Ovary (tissue), 9 donors: ENCODE data around the gene ABCA1. TPM values are rescaled to one million over a fixed set of nuclear protein-coding genes. Genes with fewer than 3 reads are reported as not detected.

Experiments used
- DNase-seq, 5 donors: peaks; one replicate each; pipeline ENCODE4 v3.0.0-alpha.2; 2019 to 2020
- H3K27ac ChIP-seq, 2 donors: fragments of 200-600 bp; one replicate each; pipeline versions ENCODE4 v1.5.1 to v1.8.0; 2019 to 2022
- H3K27me3 ChIP-seq: fragments of 200-600 bp; one replicate; pipeline ENCODE4 v1.8.0; 2022
- H3K36me3 ChIP-seq: fragments of 200-600 bp; sonication (generic); one replicate; pipeline ENCODE4 v1.5.1; 2019
- H3K4me1 ChIP-seq: one replicate; pipeline ENCODE4 v1.8.1; 2013; ENCODE audit warnings: mild to moderate bottlenecking, moderate library complexity; ENCODE audit not compliant: insufficient read depth
- H3K4me3 ChIP-seq: fragments of 200-600 bp; sonication (generic); one replicate; pipeline ENCODE4 v1.5.1; 2017
- H3K9me3 ChIP-seq, 2 donors: fragments of 200-600 bp in 1 of 2; sonication (generic) in 1 of 2; one replicate each; pipeline versions ENCODE4 v1.5.1 to v1.8.1; 2013 to 2019; ENCODE audit warnings: mild to moderate bottlenecking in 1 of 2, moderate library complexity in 1 of 2
- EP300 ChIP-seq: sonication (generic); formaldehyde crosslinking; IDR thresholded peaks from one replicate; pipeline ENCODE4 v1.6.1; 2017; ENCODE audit warnings: antibody characterized with exemption
- POLR2A ChIP-seq: fragments of 450-650 bp; IDR thresholded peaks from one replicate; pipeline ENCODE4 v1.6.1; 2017; ENCODE audit warnings: antibody characterized with exemption, mild to moderate bottlenecking, moderate library complexity
- WGBS, 3 donors: extraction: QIAGEN DNeasy Blood & Tissue Kit in 1 of 3; methylation state at CpG; one replicate each; pipeline versions ENCODE4 v1.1.5 to v1.1.7; 2013 to 2017; 5-methylcytosine and 5-hydroxymethylcytosine counted together
- intact Hi-C, 4 donors: fragments of 100-400 bp; cut with DNase I; formaldehyde crosslinking; loops; one replicate each; pipeline versions ENCODE4 v1.11.0 to v1.15.1; 2022 to 2023
- polyA plus RNA-seq, 2 donors: library from polyadenylated mRNA; stranded (reverse); fragments of 200-250 nt in 1 of 2; fragments of 350-450 nt in 1 of 2; fragmentation: Illumina TruSeq in 1 of 2; extraction: RNeasy Lipid Tissue Mini Kit (QIAGEN cat#74804) in 1 of 2; gene quantifications; one replicate each; pipeline ENCODE4 v1.2.3, GENCODE V29; 2013 to 2014
- total RNA-seq, 7 donors: library from RNA; depleted of rRNA in 2 of 7; stranded (reverse); fragments of >200 nt in 2 of 7; fragmentation: NEBNext Ultra II Directional in 3 of 7; extraction: Animal tissue kit (Norgen Biotek cat#: 25700) in 3 of 7; gene quantifications; one replicate each; pipeline versions ENCODE4 v1.1.0 to v1.2.4, GENCODE V29; 2016 to 2023
- TF ChIP-seq, protein P1 (sequence below), 3 donors: fragments of 450-650 bp in 2 of 3; fragments of 200-600 bp in 1 of 3; IDR thresholded peaks; one replicate each; pipeline versions ENCODE4 v1.5.1 to v1.8.0; 2016 to 2022; ENCODE audit warnings: antibody characterized with exemption in 3 of 3, mild to moderate bottlenecking in 1 of 3
- donor health status: DM: no; HTN: no; CAD: no; lungs with moderate emphysema.
- donor health status: DM: no; HTN: no; CAD: no.
- donor health status: Bipolar disorder and iron deficiency.
- donor health status: DM: yes; HTN: yes; CAD: no.
- donor health status: DM: no; HTN: no; CAD: no.
- donor health status: DM: yes; HTN: yes; CAD: no.

ABCA1 gene
- total and polyA plus RNA-seq, 9 donors, result 7.4 to 24.5 (median 17.5) TPM

DNA sequence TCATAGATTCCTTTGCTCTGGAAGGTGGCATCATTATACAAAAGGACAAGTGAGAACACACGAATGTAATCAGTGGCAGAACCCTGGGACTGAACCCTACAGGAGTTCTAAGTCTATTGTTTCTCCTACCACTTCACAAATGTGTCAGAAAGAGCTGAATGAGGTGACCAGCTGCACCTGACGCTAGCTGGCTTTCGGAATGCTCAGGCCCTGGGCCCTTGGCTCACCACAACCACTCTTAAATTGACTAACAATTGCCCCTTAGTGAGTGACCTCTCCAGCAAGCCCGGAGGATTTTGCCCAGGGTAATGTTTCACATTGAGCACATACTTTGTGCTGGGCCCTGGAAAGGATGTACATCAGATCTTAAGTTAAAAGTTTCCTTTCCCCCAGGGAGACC is 41.2 kb upstream of the ABCA1 start:
- Histone ChIP-seq H3K27me3 (no peaks in the 10 kb centered on the region), H3K9me3 (no peaks in the 10 kb centered on the region), H3K4me1 (peaks cover 2% of the 10 kb centered on the region), H3K27ac (peak overlapping the region in 1 of 2 donors; percentile 86), H3K36me3 (no peaks in the 10 kb centered on the region), H3K4me3 (no peak overlapping the region)
- intact Hi-C loops, result loop anchor here in 3 of 4 donors (5.0 kb wide), 2 partner anchors 37 to 42 kb away; partner anchors contain the start of gene ABCA1 (in 2 of the 3)
- WGBS, 3 donors, result 65 to 72% (median 67%) methylated on average over 4 of the region's 4 CpGs
- no peak for TF ChIP-seq POLR2A
- TF ChIP-seq EP300, result no peak
- TF ChIP-seq, protein P1, sequence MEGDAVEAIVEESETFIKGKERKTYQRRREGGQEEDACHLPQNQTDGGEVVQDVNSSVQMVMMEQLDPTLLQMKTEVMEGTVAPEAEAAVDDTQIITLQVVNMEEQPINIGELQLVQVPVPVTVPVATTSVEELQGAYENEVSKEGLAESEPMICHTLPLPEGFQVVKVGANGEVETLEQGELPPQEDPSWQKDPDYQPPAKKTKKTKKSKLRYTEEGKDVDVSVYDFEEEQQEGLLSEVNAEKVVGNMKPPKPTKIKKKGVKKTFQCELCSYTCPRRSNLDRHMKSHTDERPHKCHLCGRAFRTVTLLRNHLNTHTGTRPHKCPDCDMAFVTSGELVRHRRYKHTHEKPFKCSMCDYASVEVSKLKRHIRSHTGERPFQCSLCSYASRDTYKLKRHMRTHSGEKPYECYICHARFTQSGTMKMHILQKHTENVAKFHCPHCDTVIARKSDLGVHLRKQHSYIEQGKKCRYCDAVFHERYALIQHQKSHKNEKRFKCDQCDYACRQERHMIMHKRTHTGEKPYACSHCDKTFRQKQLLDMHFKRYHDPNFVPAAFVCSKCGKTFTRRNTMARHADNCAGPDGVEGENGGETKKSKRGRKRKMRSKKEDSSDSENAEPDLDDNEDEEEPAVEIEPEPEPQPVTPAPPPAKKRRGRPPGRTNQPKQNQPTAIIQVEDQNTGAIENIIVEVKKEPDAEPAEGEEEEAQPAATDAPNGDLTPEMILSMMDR (IDR thresholded peaks at IDR 0.05), result no peak
- no peak for DNase-seq

DNA sequence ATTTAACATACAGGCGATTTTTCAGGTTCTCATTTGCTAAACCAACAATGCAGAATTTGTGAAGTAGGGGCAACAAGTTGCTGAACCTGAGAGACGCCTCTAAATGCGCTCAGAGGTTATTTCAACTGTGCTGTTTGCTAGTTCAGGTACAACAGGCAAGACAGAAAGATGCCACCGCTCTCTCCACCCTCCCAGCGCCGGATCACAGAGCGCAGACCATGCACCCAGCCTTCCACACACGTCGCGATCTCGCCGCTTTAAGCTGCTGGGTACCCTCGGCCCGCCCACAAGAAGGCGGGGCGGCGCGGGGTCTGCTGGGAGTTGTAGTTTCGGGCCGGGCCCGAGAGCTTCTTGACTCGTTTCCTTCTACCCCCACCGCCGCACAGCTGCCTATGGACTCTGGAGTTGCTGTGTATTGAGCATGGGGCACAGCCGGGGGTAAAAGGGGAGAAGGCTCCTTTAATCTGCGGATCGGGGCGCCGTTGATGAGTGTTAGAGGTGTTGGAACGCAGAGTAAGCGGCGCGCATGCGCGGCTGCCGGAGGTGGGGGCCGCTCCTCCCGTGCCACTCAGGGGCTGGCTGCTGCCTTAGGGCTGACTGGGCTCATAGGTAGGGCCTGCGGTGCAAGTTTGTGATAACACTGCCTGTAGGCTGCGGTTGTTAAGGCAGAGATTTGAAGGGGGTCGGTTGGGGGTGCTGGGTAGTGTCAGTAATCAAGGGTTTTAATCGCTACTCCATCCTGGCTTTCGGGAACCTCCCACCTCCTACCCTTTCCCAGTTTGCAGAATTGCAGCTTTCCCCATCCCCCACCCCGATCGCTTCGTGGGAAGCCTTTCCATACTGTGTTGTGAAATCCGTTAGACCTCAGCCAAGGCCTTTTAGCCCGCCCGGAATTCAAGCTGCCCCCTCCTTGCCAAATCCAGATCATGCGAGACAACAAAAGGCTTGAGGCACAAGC is 40.3 kb upstream of the ABCA1 start:
- Histone ChIP-seq H3K36me3 (no peaks in the 10 kb centered on the region), H3K27ac (peak overlapping the region; percentile 67 to 86), H3K9me3 (no peaks in the 10 kb centered on the region), H3K4me1 (peaks cover 2% of the 10 kb centered on the region), H3K27me3 (no peaks in the 10 kb centered on the region), H3K4me3 (peak overlapping the region; percentile 67)
- TF ChIP-seq POLR2A (peak; percentile 16), EP300 (no peak)
- intact Hi-C loops, result loop anchor here in 3 of 4 donors (5.0 kb wide), 2 partner anchors 36 to 41 kb away; partner anchors contain the start of gene ABCA1 (in 2 of the 3)
- 1% methylated on average over 49 to 50 of the region's 50 CpGs for WGBS, 3 donors
- DNase-seq, result peak; percentile 85 to 92 (median 90)

DNA sequence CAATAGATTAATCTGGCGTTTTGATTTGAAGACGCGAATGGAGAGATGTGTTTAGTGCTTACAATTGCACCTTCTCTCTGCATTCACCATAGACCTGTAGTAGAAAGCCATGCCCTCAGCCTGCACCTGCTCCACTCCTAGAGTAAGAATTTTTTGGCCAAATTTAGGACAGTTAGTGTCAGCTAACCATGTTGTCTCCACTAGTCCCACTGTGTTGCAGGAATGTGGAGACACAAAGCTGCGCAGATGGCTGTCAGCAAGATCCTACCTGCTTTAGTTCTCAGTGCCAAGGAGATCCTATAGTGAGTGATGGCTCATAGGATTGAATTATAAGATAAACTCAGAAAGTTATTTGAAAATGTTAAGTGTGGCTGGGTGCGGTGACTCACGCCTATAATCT is 35.1 kb upstream of the ABCA1 start:
- Histone ChIP-seq H3K27ac (no peak overlapping the region), H3K36me3 (no peaks in the 10 kb centered on the region), H3K27me3 (no peaks in the 10 kb centered on the region), H3K9me3 (no peaks in the 10 kb centered on the region), H3K4me3 (no peak overlapping the region), H3K4me1 (peaks cover 4% of the 10 kb centered on the region)
- WGBS, 3 donors, result 89 to 92% (median 91%) methylated on average over 6 of the region's 6 CpGs
- no peak for DNase-seq
- intact Hi-C loops, result no loop called here
- TF ChIP-seq, protein P1 (IDR thresholded peaks at IDR 0.05), result no peak
- TF ChIP-seq POLR2A, result no peak
- no peak for TF ChIP-seq EP300

DNA sequence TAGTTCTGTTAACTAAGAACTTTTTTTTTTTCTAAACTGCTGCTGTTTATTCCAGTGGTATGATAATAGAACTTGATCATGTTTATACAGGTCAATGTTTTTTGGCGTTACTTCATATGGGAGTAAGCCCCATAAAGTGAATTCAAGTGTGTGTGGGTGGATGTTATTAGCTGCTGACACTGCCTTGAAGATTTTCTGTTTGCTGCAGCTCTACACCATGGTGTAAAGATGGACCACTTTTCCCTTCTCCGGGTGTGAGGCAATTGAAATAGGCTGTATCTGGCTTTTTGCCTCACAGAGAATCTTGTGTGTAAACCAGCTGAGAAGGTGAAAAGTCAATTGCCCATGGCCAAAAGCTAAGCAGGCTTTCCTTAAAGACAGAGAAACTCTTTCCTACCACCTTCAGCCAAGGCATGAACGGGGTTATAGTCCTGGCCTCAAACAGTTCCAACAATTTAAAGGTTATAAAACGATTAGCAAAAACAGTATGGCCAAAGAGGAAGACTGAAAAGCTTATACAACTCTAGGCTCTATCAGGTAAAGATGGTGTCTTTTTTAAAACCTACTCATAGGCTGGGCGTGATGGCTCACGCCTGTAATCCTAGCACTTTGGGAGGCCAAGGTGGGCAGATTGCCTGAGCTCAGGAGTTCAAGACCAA is 33.9 kb upstream of the ABCA1 start:
- intact Hi-C loops, result no loop called here
- TF ChIP-seq POLR2A, result no peak
- no peak for TF ChIP-seq EP300
- TF ChIP-seq, protein P1 (IDR thresholded peaks at IDR 0.05), result no peak
- 40 to 53% (median 40%) methylated on average over 6 of the region's 6 CpGs for WGBS, 3 donors

More for the DNA sequence above, 33.9 kb upstream of the ABCA1 start:
- no peak for DNase-seq
- Histone ChIP-seq H3K4me1 (peaks cover 3% of the 10 kb centered on the region), H3K36me3 (no peaks in the 10 kb centered on the region), H3K9me3 (no peaks in the 10 kb centered on the region), H3K27me3 (no peaks in the 10 kb centered on the region), H3K27ac (no peak overlapping the region), H3K4me3 (no peak overlapping the region)
